LNCaP clone FGC (cell line): ENCODE data around the gene ARFIP1.

Experiments
- DNase-seq: peaks from one replicate; pipeline ENCODE4 v3.0.0-alpha.2; 2011; ENCODE audit warnings: low read depth
- H3K4me3 ChIP-seq: 2 replicates; pipeline ENCODE4 v1.5.1; 2011; ENCODE audit warnings: mild to moderate bottlenecking, low read depth, low read length, control low read depth
- CTCF ChIP-seq: IDR thresholded peaks from 2 replicates; pipeline ENCODE4 v1.5.1; 2012; ENCODE audit warnings: mild to moderate bottlenecking; ENCODE audit not compliant: control insufficient read depth, insufficient read depth; ENCODE audit errors: extremely low read depth

The ARFIP1 gene

GRCh38 chr4:152946446-152946845, 166.7 kb downstream of the ARFIP1 start:
- TF ChIP-seq CTCF: no peak
- DNase-seq: no peak

DNA sequence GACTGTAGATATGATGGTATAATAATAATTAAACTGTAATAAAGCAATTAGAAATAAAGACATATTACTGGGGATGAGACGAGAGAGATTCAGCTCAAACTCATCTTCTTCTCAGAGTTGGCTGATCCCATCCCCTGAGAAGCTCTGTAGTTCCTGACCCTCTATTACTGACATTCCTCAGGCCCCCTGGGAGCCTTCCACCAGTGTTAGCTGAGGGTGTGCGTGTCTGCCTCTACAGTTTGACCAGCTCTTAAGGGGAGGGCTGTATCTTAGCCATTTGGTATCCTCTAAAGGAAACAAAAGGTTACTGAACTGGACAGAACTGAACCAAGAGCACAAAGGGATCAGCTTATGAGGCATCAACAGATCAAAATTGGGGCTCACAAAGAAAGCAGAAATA, 167.6 kb downstream of the ARFIP1 start:
- no peak for TF ChIP-seq CTCF
- DNase-seq: no peak

More at GRCh38 chr4:152946446-152946845, 166.7 kb downstream of the ARFIP1 start:
- H3K4me3 ChIP-seq: no peak overlapping the region

DNA sequence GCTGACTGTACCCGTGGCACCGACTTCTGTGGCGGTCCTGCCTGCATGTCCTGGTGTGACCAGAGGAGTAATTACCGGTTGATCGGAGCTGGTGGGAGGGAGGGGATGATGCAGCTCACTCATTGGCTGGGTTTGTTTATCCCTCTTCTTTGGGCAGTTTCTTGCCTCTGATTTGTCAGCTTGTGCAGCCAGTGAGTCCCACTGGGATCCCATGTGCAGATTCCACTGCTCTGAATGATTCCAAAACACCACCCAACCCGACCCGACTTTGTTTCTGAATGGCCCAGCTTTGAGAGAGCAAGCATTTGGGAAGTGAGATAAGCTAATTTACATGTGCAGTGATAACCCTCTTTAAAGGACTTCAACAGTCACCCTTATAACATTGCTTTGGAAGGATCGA, 170.2 kb downstream of the ARFIP1 start:
- no peak for TF ChIP-seq CTCF
- DNase-seq: no peak
- H3K4me3 ChIP-seq: no peak overlapping the region

More for the DNA sequence above, 167.6 kb downstream of the ARFIP1 start:
- H3K4me3 ChIP-seq: no peak overlapping the region

DNA sequence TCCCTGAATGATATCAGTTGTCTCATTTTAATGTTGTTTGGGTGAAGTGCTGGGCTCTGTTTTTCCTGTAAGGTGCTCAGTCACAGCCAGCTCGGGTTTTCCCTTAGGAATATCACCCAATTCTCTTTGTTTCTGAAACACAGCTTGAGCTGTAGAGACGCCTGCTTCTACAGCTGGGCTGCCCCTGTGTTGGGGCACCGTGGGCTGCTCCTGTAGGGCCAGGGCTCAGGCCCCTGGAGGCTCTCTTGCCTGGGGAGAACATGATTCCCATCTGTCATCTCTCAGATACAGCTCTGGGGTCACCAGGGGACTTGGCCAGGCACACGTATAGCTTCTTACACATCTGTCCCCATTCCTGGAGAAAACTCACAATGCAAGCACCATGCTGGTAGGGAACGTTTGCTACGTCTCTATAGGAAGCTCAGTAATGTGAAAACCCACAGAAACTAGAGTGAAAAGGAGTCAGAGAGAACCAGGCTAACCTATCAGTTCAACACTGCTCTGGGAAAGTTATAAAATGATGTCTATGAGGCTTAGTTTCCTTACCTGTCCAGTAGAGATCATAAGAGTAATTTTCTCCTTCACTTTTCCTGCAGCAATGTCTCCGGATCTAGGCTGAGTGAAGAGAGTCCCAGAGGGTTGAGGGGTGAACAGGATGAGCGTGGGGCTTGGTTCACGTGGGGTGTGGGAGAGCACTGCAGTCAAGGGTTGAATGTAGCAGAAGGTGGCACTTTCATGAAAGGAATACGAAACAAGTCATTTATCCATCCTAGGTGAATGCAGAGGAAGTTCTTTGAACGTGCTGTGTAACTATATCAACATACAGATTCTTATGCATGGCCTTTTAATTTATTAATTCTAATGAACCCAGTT, 170.9 kb downstream of the ARFIP1 start:
- H3K4me3 ChIP-seq: no peak overlapping the region
- DNase-seq: no peak
- no peak for TF ChIP-seq CTCF

DNA sequence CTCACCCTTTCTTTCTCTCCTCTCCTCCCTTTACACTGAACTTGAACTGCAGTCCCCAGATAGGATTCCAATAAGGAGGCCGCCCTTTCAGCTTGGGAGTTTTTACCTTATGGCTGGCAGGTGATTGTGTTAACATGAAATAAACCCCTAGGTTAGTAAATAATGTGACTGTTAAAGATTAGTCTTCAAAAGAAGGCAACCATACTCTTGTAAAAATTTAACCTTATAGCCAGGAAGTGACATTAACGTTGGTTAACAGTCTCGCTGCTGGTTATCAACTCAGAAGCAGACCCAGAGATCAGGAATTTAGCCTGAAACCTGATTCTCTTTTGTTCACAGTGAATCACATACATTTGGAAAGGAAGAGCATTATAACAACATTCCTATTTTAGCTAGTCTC, 171.6 kb downstream of the ARFIP1 start:
- no peak for DNase-seq
- no peak for TF ChIP-seq CTCF
- no peak overlapping the region for H3K4me3 ChIP-seq

GRCh38 chr4:152953514-152953913, 173.8 kb downstream of the ARFIP1 start:
- TF ChIP-seq CTCF: no peak
- no peak overlapping the region for H3K4me3 ChIP-seq
- no peak for DNase-seq

DNA sequence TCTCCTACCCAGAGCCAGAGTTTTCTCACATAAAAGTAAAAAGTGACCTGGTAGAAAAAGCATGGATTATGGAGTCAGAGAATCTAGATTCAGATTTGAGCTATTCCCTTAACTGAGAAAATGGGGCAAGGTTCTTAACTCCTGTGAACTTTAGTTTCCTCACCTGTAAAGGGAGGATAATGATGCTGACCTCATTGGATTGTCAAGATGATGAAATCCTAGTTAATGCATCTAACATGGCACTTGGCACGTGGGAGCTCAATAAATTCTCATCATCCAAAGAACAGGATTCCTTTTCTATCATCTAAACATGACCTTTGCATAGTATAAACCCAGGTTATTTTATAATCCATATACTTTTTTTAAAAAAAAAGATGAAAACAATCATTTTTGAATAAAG, 175.0 kb downstream of the ARFIP1 start:
- no peak overlapping the region for H3K4me3 ChIP-seq
- no peak for DNase-seq
- TF ChIP-seq CTCF: no peak
